ENCODE results near the gene CHCHD3.
A peak's percentile ranks its signal among the peaks of the same experiment; 100 is the strongest.

Gene CHCHD3

DNA sequence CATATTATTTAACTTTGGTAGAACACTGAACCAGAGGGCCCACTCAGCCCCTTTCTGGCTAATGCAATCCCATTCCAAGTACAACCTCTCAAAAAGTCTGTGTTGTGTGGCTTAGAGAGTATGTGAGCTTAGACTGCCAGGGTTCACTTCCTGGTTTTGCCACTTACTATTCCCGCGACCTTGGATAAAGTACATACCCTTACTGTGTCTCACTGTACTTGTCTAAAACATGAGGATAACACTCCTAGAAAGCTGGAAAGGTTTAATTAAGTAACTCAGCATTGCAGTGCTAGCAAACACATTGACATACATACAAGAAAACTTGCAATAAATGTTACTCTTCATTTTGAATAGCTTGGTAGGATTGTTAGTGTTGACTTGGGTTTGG lies 215.8 kb downstream of the CHCHD3 start:
- no peak overlapping the region for H3K27ac ChIP-seq (ENCODE audit: low read depth, low read length)
- H3K27me3 ChIP-seq (ENCODE audit: control insufficient read depth in 5 of 5, insufficient read depth in 4 of 5, low read length in 5 of 5) = no peaks in the 10 kb centered on the region
- H3K36me3 ChIP-seq (ENCODE audit: control insufficient read depth in 5 of 5, insufficient read depth in 5 of 5, low read length in 5 of 5) = peaks cover 0 to 3% (median 0%) of the 10 kb centered on the region in 5 donors
- peaks cover 0 to 4% (median 0%) of the 10 kb centered on the region in 5 donors for H3K9me3 ChIP-seq (ENCODE audit: control insufficient read depth in 5 of 5, low read length in 5 of 5)
- H3K4me1 ChIP-seq (ENCODE audit: control insufficient read depth in 5 of 5, insufficient read depth in 5 of 5, low read length in 5 of 5) = peaks cover 0 to 19% (median 8%) of the 10 kb centered on the region in 5 donors
- H3K9ac ChIP-seq (ENCODE audit: low read length in 5 of 5) = no peak overlapping the region
- H3K4me3 ChIP-seq (ENCODE audit: low read depth in 1 of 5, low read length in 5 of 5) = no peak overlapping the region

DNA sequence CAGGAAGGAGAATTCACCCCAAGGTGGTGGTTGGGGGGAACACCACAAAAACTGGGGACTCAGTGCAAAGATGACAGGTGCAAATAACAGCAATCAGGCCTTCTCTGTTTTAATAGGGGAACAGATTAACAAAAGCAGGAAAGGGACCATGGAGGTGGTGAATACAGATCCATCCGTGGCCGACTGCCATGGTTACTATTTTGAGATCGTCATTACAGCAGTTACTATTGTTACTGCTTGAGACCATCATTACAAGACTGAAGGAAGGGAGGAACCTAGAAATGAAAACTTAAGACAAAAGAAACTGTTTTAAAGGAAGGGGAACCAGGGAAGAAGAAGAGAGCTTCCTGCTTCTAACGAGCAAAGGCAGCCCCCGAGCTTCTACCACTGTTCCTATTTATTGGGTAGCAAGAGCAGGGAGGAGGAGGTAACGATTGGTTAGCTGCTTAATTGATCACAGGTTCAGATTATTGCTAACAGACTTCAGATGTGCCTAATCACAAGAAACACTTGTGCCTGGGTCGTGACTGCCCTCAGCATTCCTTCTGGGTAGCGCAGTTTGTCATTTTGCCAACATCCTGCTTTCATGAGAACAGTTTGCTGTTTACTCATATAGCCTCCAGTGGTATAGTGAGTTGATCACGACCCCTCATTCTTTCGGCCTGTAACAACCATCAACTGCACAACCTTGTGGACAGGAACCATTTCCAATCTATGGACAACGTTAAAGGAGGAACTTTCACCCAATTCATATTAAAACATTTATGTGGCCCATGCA lies 216.3 kb downstream of the CHCHD3 start:
- peaks cover 0 to 4% (median 0%) of the 10 kb centered on the region in 5 donors for H3K9me3 ChIP-seq (ENCODE audit: control insufficient read depth in 5 of 5, low read length in 5 of 5)
- H3K4me1 ChIP-seq (ENCODE audit: control insufficient read depth in 5 of 5, insufficient read depth in 5 of 5, low read length in 5 of 5) = peaks cover 0 to 19% (median 8%) of the 10 kb centered on the region in 5 donors
- H3K36me3 ChIP-seq (ENCODE audit: control insufficient read depth in 5 of 5, insufficient read depth in 5 of 5, low read length in 5 of 5) = peaks cover 0 to 3% (median 0%) of the 10 kb centered on the region in 5 donors
- peak overlapping the region in 2 of 5 donors; percentile 0 to 16 for H3K4me3 ChIP-seq (ENCODE audit: low read depth in 1 of 5, low read length in 5 of 5)
- H3K27ac ChIP-seq (ENCODE audit: low read depth, low read length) = no peak overlapping the region
- no peak overlapping the region for H3K9ac ChIP-seq (ENCODE audit: low read length in 5 of 5)
- H3K27me3 ChIP-seq (ENCODE audit: control insufficient read depth in 5 of 5, insufficient read depth in 4 of 5, low read length in 5 of 5) = no peaks in the 10 kb centered on the region

DNA sequence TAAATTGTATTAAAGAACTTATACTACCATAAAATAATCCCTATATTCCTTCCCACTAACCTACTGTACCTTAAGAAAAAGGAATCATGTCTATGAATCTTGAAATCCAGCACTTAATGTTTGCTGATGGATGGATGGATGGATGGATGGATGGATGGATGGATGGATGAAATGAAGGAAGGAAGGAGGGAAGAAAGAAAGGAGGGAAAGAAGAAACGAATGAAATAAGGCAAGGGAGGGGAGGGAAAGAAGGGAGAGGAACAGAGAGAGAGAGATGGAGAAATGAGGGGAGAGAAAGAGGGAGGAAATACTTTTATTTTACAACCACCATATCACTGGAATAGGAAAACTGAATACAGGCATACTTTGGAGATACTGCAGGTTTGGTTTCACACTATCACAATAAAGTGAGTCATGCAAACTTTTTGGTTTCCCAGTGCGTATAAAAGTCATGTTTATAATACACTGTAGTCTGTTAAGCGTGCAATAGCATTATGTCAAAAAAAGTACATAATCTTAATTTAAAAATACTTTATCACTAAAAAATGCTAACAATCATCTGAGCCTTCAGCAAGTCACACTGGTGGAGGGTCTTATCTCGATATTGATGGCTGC lies 219.8 kb downstream of the CHCHD3 start:
- no peaks in the 10 kb centered on the region for H3K27me3 ChIP-seq (ENCODE audit: control insufficient read depth in 5 of 5, insufficient read depth in 4 of 5, low read length in 5 of 5)
- peaks cover 0 to 4% (median 0%) of the 10 kb centered on the region in 5 donors for H3K9me3 ChIP-seq (ENCODE audit: control insufficient read depth in 5 of 5, low read length in 5 of 5)
- no peak overlapping the region for H3K9ac ChIP-seq (ENCODE audit: low read length in 5 of 5)
- H3K36me3 ChIP-seq (ENCODE audit: control insufficient read depth in 5 of 5, insufficient read depth in 5 of 5, low read length in 5 of 5) = peaks cover 0 to 4% (median 0%) of the 10 kb centered on the region in 5 donors
- peaks cover 0 to 19% (median 8%) of the 10 kb centered on the region in 5 donors for H3K4me1 ChIP-seq (ENCODE audit: control insufficient read depth in 5 of 5, insufficient read depth in 5 of 5, low read length in 5 of 5)
- no peak overlapping the region for H3K4me3 ChIP-seq (ENCODE audit: low read depth in 1 of 5, low read length in 5 of 5)
- no peak overlapping the region for H3K27ac ChIP-seq (ENCODE audit: low read depth, low read length)

DNA sequence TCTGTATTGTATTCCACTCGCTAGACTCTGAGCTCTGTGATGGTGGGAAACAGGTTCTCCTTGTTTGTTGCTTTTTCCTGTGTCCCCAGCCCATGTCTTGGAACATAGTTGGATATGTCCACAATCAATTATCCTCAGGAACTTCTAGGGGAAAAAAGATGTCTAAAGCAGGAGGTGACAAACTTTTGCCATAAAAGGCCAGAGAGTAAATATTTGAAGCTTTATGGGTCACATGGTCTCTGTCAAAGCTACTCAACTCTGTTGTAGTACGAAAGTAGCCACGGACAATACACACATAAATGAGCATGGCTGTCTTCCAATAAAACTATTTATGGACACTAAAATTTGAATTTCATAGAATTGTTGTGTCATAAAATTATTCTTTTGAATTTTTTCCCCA lies 220.5 kb downstream of the CHCHD3 start:
- Histone ChIP-seq H3K4me1 (ENCODE audit: control insufficient read depth in 5 of 5, insufficient read depth in 5 of 5, low read length in 5 of 5) (peaks cover 0 to 19% (median 8%) of the 10 kb centered on the region in 5 donors), H3K9me3 (ENCODE audit: control insufficient read depth in 5 of 5, low read length in 5 of 5) (peaks cover 0 to 4% (median 0%) of the 10 kb centered on the region in 5 donors), H3K9ac (ENCODE audit: low read length in 5 of 5) (no peak overlapping the region), H3K27ac (ENCODE audit: low read depth, low read length) (no peak overlapping the region), H3K36me3 (ENCODE audit: control insufficient read depth in 5 of 5, insufficient read depth in 5 of 5, low read length in 5 of 5) (peaks cover 0 to 6% (median 0%) of the 10 kb centered on the region in 5 donors), H3K4me3 (ENCODE audit: low read depth in 1 of 5, low read length in 5 of 5) (no peak overlapping the region), H3K27me3 (ENCODE audit: control insufficient read depth in 5 of 5, insufficient read depth in 4 of 5, low read length in 5 of 5) (no peaks in the 10 kb centered on the region)

DNA sequence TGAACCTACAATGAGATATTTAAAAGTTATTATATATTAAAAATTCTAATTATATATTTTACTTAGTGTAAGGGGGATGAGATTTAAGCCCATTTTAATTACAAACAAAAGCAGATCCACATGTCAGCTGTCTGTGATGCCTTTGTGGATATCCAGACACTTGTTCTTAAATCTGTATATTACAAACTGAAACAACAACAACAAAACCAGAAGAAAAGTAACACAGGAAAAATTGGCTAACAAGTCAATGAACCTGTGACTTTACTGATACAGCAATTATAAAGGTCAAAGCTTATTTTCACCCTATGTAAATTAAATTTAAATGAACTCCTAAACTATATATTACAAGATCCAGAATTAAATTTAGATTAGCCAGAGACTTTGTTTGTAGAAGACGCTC lies 222.7 kb downstream of the CHCHD3 start:
- no peak overlapping the region for H3K4me3 ChIP-seq (ENCODE audit: low read depth in 1 of 5, low read length in 5 of 5)
- H3K9me3 ChIP-seq (ENCODE audit: control insufficient read depth in 5 of 5, low read length in 5 of 5) = peaks cover 0 to 4% (median 0%) of the 10 kb centered on the region in 5 donors
- peaks cover 0 to 6% (median 0%) of the 10 kb centered on the region in 5 donors for H3K36me3 ChIP-seq (ENCODE audit: control insufficient read depth in 5 of 5, insufficient read depth in 5 of 5, low read length in 5 of 5)
- H3K9ac ChIP-seq (ENCODE audit: low read length in 5 of 5) = no peak overlapping the region
- peaks cover 0 to 4% (median 0%) of the 10 kb centered on the region in 5 donors for H3K4me1 ChIP-seq (ENCODE audit: control insufficient read depth in 5 of 5, insufficient read depth in 5 of 5, low read length in 5 of 5)
- no peak overlapping the region for H3K27ac ChIP-seq (ENCODE audit: low read depth, low read length)
- H3K27me3 ChIP-seq (ENCODE audit: control insufficient read depth in 5 of 5, insufficient read depth in 4 of 5, low read length in 5 of 5) = no peaks in the 10 kb centered on the region

DNA sequence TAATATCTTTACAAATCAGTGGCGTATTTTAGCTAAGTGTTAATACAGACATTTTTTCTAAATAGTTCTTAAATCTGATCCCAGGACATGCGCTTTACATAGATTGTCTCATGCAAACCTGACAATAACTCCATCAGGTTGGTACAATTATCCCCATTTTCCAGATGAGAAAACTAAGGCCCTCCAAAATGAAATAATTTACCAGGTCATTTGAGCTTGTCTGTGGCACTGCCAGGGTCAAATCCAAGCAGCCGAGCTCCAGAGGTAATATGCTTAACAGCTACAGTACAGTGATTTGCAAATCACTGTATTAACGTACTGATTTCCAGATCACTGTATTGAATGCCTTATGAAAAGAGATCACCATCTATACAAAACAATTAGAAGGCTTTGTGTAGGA lies 223.1 kb downstream of the CHCHD3 start:
- no peak overlapping the region for H3K27ac ChIP-seq (ENCODE audit: low read depth, low read length)

DNA sequence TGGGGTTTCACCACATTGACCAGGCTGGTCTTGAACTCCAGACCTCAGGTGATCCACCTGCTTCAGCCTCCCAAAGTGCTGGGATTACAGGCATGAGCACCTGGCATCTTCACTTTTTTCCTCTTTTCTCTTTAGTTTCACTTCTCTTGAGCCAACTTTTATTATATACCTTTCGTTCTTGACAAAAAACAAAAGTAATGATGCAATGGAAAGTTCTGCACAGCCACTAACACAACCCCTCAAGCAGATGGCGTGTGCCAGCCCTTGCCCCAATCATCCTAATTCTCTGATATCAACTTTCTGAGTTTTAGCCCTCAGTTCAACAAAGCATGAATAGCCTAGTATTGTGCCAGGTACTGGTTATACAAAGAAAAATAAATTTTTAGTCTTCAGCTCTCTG lies 223.6 kb downstream of the CHCHD3 start:
- Histone ChIP-seq H3K4me3 (ENCODE audit: low read depth in 1 of 5, low read length in 5 of 5) (no peak overlapping the region), H3K27ac (ENCODE audit: low read depth, low read length) (no peak overlapping the region), H3K27me3 (ENCODE audit: control insufficient read depth in 5 of 5, insufficient read depth in 4 of 5, low read length in 5 of 5) (no peaks in the 10 kb centered on the region), H3K9me3 (ENCODE audit: control insufficient read depth in 5 of 5, low read length in 5 of 5) (peaks cover 0 to under 1% (median 0%) of the 10 kb centered on the region in 5 donors), H3K9ac (ENCODE audit: low read length in 5 of 5) (no peak overlapping the region), H3K4me1 (ENCODE audit: control insufficient read depth in 5 of 5, insufficient read depth in 5 of 5, low read length in 5 of 5) (no peaks in the 10 kb centered on the region), H3K36me3 (ENCODE audit: control insufficient read depth in 5 of 5, insufficient read depth in 5 of 5, low read length in 5 of 5) (peaks cover 0 to 3% (median 0%) of the 10 kb centered on the region in 5 donors)

More for the DNA sequence above, 223.1 kb downstream of the CHCHD3 start:
- Histone ChIP-seq H3K4me3 (ENCODE audit: low read depth in 1 of 5, low read length in 5 of 5) (no peak overlapping the region), H3K9ac (ENCODE audit: low read length in 5 of 5) (no peak overlapping the region), H3K36me3 (ENCODE audit: control insufficient read depth in 5 of 5, insufficient read depth in 5 of 5, low read length in 5 of 5) (peaks cover 0 to 6% (median 0%) of the 10 kb centered on the region in 5 donors), H3K4me1 (ENCODE audit: control insufficient read depth in 5 of 5, insufficient read depth in 5 of 5, low read length in 5 of 5) (peaks cover 0 to 2% (median 0%) of the 10 kb centered on the region in 5 donors), H3K27me3 (ENCODE audit: control insufficient read depth in 5 of 5, insufficient read depth in 4 of 5, low read length in 5 of 5) (no peaks in the 10 kb centered on the region), H3K9me3 (ENCODE audit: control insufficient read depth in 5 of 5, low read length in 5 of 5) (peaks cover 0 to 4% (median 0%) of the 10 kb centered on the region in 5 donors)

DNA sequence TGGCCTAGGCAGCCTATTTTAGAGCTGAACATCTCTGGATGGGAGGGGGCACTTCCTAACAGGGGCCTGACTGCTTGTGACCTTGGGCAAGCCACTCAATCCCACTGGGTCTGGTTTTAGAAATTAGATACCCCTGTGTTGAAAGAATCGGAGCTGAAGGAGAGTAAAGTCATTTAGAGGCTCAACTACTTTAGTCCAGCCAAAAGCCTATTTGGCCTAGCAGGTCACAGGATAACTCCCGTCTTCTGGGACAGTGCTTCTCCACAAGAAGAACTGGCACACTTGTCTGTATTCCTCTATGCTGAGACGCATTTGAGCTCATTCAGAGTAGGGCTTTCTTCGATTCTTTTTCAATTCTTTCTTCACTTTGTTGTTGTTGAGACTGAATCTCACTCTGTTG lies 224.2 kb downstream of the CHCHD3 start:
- no peak overlapping the region for H3K9ac ChIP-seq (ENCODE audit: low read length in 5 of 5)
- H3K4me3 ChIP-seq (ENCODE audit: low read depth in 1 of 5, low read length in 5 of 5) = no peak overlapping the region
- no peaks in the 10 kb centered on the region for H3K27me3 ChIP-seq (ENCODE audit: control insufficient read depth in 5 of 5, insufficient read depth in 4 of 5, low read length in 5 of 5)
- H3K27ac ChIP-seq (ENCODE audit: low read depth, low read length) = no peak overlapping the region
- H3K4me1 ChIP-seq (ENCODE audit: control insufficient read depth in 5 of 5, insufficient read depth in 5 of 5, low read length in 5 of 5) = no peaks in the 10 kb centered on the region
- no peaks in the 10 kb centered on the region for H3K9me3 ChIP-seq (ENCODE audit: control insufficient read depth in 5 of 5, low read length in 5 of 5)
- H3K36me3 ChIP-seq (ENCODE audit: control insufficient read depth in 5 of 5, insufficient read depth in 5 of 5, low read length in 5 of 5) = peaks cover 0 to 3% (median 0%) of the 10 kb centered on the region in 5 donors

DNA sequence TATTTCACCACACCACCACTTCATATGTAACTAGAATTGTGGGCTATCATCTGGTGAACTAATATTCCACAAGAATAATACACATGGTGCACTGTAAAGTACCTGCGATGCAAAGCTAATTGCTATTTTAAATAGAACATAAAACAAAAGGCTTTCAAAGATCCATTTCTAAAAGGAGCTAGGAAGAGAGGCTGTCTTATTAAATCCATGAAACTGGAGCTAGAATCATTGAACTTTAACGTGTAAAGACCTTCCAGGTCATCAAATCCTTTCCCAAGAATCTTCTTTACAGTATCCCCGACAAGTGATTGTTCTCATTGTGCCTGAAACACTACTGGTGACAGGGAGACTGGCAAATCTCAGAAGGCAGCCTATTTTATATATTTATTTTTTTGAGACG lies 224.9 kb downstream of the CHCHD3 start:
- no peaks in the 10 kb centered on the region for H3K4me1 ChIP-seq (ENCODE audit: control insufficient read depth in 5 of 5, insufficient read depth in 5 of 5, low read length in 5 of 5)
- H3K27ac ChIP-seq (ENCODE audit: low read depth, low read length) = no peak overlapping the region
- H3K9me3 ChIP-seq (ENCODE audit: control insufficient read depth in 5 of 5, low read length in 5 of 5) = no peaks in the 10 kb centered on the region
- no peak overlapping the region for H3K9ac ChIP-seq (ENCODE audit: low read length in 5 of 5)
- no peaks in the 10 kb centered on the region for H3K27me3 ChIP-seq (ENCODE audit: control insufficient read depth in 5 of 5, insufficient read depth in 4 of 5, low read length in 5 of 5)
- peaks cover 0 to 3% (median 0%) of the 10 kb centered on the region in 5 donors for H3K36me3 ChIP-seq (ENCODE audit: control insufficient read depth in 5 of 5, insufficient read depth in 5 of 5, low read length in 5 of 5)
- H3K4me3 ChIP-seq (ENCODE audit: low read depth in 1 of 5, low read length in 5 of 5) = no peak overlapping the region

DNA sequence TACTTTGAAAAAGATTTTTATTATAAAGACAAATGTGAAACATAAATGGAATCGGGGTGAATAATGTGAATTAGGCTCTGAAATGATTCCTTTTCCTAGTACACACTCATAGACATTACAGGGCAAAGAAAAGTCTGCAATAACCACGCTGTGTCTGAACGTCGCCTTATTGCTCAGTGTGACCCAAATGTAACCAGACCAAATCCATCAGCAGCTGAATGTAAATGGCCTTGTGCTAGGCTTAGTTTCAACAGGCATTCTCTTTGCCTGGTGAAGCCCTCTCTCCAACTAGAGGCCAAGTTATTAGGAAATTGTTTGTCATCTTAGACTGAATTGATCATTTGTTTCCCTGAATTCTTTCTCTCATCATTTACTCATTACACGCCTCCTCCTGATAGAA lies 225.5 kb downstream of the CHCHD3 start:
- H3K27ac ChIP-seq (ENCODE audit: low read depth, low read length) = no peak overlapping the region
- no peaks in the 10 kb centered on the region for H3K27me3 ChIP-seq (ENCODE audit: control insufficient read depth in 5 of 5, insufficient read depth in 4 of 5, low read length in 5 of 5)
- no peak overlapping the region for H3K9ac ChIP-seq (ENCODE audit: low read length in 5 of 5)
- no peaks in the 10 kb centered on the region for H3K4me1 ChIP-seq (ENCODE audit: control insufficient read depth in 5 of 5, insufficient read depth in 5 of 5, low read length in 5 of 5)
- no peak overlapping the region for H3K4me3 ChIP-seq (ENCODE audit: low read depth in 1 of 5, low read length in 5 of 5)
- no peaks in the 10 kb centered on the region for H3K9me3 ChIP-seq (ENCODE audit: control insufficient read depth in 5 of 5, low read length in 5 of 5)
- peaks cover 0 to 3% (median 0%) of the 10 kb centered on the region in 5 donors for H3K36me3 ChIP-seq (ENCODE audit: control insufficient read depth in 5 of 5, insufficient read depth in 5 of 5, low read length in 5 of 5)

Measured in subcutaneous abdominal adipose tissue (tissue), 5 donors.